SK-N-SH (cell line): ENCODE measurements around the gene WWOX.

ENCODE experiments used
- EP300 ChIP-seq, 2 experiments: IDR thresholded peaks; 2 replicates each; pipeline versions ENCODE4 v1.4.0 to v1.6.1; 2012; ENCODE audit warnings: borderline replicate concordance in 1 of 2, low read depth in 1 of 2, low read length in 1 of 2
- EZH2phosphoT487 ChIP-seq: fragments of 200-600 bp; sonication (generic); IDR thresholded peaks from 2 replicates; pipeline ENCODE4 v1.6.1; 2017; ENCODE audit warnings: low read depth, mixed run types, mild to moderate bottlenecking, antibody characterized with exemption, moderate library complexity, borderline replicate concordance
- GABPA ChIP-seq: IDR thresholded peaks from 2 replicates; pipeline ENCODE4 v1.4.0; 2012; ENCODE audit warnings: low read depth, mild to moderate bottlenecking
- MXI1 ChIP-seq: IDR thresholded peaks from 2 replicates; pipeline ENCODE4 v1.6.1; 2012; ENCODE audit warnings: mild to moderate bottlenecking, low read depth, low read length, improper control_type of control experiment
- POLR2AphosphoS5 ChIP-seq: IDR thresholded peaks from 2 replicates; pipeline ENCODE4 v1.6.1; 2012; ENCODE audit warnings: low read depth, low read length
- RAD21 ChIP-seq: IDR thresholded peaks from 2 replicates; pipeline ENCODE4 v1.6.1; 2012; ENCODE audit warnings: mild to moderate bottlenecking, low read length
- REST ChIP-seq: IDR thresholded peaks from 2 replicates; pipeline ENCODE4 v1.6.1; 2012; ENCODE audit warnings: mild to moderate bottlenecking, low read depth, low read length, moderate library complexity
- RFX5 ChIP-seq: IDR thresholded peaks from 2 replicates; pipeline ENCODE4 v1.6.1; 2012; ENCODE audit warnings: mild to moderate bottlenecking, improper control_type of control experiment, low read length
- RXRA ChIP-seq: IDR thresholded peaks from 2 replicates; pipeline ENCODE4 v1.4.0; 2012; ENCODE audit warnings: low read depth, mild to moderate bottlenecking, borderline replicate concordance
- SIN3A ChIP-seq: IDR thresholded peaks from 2 replicates; pipeline ENCODE4 v1.6.1; 2012; ENCODE audit warnings: low read depth, mild to moderate bottlenecking, low read length, moderate library complexity, borderline replicate concordance
- TCF12 ChIP-seq: IDR thresholded peaks from 2 replicates; pipeline ENCODE4 v1.4.0; 2012
- YY1 ChIP-seq: IDR thresholded peaks from 2 replicates; pipeline ENCODE4 v1.4.0; 2012; ENCODE audit warnings: low read depth, mild to moderate bottlenecking
- TF ChIP-seq, protein P1 (sequence below): fragments of 200-600 bp; sonication (generic); IDR thresholded peaks from 2 replicates; pipeline ENCODE4 v1.6.1; 2017; ENCODE audit warnings: antibody characterized with exemption, mild to moderate bottlenecking, moderate library complexity
- TF ChIP-seq, protein P2 (sequence below): IDR thresholded peaks from 2 replicates; pipeline ENCODE4 v1.4.0; 2012; ENCODE audit warnings: low read depth, borderline replicate concordance

DNA sequence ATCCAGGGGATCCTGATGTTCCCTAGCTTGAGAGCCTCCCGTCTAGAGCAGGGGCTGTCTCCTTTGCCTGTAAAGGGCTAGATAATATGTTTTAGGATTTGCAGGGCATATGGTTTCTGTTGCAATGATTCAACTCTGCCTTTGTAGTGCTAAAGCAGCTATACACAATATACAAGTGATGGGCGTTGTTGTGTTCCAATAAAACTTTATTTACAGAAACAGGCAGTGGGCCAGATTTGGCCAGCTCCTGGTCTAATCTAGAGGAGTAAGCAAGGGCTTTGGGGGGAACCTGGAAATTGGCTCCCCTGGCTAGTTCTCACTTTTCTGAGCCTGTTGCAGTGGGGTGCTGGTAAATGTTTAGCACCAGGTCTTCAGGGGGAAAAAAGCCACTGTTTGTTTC lies 13.8 kb downstream of the WWOX start:
- TF ChIP-seq, protein P1, sequence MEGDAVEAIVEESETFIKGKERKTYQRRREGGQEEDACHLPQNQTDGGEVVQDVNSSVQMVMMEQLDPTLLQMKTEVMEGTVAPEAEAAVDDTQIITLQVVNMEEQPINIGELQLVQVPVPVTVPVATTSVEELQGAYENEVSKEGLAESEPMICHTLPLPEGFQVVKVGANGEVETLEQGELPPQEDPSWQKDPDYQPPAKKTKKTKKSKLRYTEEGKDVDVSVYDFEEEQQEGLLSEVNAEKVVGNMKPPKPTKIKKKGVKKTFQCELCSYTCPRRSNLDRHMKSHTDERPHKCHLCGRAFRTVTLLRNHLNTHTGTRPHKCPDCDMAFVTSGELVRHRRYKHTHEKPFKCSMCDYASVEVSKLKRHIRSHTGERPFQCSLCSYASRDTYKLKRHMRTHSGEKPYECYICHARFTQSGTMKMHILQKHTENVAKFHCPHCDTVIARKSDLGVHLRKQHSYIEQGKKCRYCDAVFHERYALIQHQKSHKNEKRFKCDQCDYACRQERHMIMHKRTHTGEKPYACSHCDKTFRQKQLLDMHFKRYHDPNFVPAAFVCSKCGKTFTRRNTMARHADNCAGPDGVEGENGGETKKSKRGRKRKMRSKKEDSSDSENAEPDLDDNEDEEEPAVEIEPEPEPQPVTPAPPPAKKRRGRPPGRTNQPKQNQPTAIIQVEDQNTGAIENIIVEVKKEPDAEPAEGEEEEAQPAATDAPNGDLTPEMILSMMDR = no peak
- no peak for TF ChIP-seq YY1
- no peak for TF ChIP-seq POLR2AphosphoS5
- TF ChIP-seq RFX5 = no peak
- no peak for TF ChIP-seq RAD21
- TF ChIP-seq MXI1 = no peak
- TF ChIP-seq EP300 (IDR thresholded peaks at IDR 0.05; ENCODE audit: borderline replicate concordance in 1 of 2, low read depth in 1 of 2, low read length in 1 of 2) = no peak
- no peak for TF ChIP-seq GABPA
- TF ChIP-seq REST = no peak
- TF ChIP-seq, protein P2, sequence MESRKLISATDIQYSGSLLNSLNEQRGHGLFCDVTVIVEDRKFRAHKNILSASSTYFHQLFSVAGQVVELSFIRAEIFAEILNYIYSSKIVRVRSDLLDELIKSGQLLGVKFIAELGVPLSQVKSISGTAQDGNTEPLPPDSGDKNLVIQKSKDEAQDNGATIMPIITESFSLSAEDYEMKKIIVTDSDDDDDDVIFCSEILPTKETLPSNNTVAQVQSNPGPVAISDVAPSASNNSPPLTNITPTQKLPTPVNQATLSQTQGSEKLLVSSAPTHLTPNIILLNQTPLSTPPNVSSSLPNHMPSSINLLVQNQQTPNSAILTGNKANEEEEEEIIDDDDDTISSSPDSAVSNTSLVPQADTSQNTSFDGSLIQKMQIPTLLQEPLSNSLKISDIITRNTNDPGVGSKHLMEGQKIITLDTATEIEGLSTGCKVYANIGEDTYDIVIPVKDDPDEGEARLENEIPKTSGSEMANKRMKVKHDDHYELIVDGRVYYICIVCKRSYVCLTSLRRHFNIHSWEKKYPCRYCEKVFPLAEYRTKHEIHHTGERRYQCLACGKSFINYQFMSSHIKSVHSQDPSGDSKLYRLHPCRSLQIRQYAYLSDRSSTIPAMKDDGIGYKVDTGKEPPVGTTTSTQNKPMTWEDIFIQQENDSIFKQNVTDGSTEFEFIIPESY = no peak
- TF ChIP-seq EZH2phosphoT487 = no peak
- TF ChIP-seq SIN3A = no peak
- no peak for TF ChIP-seq TCF12
- TF ChIP-seq RXRA = no peak
